GM21367 (cell line): ENCODE data around the gene CCNF.

Source experiments
- ATAC-seq: cut with Tn5 transposase; IDR thresholded peaks from one replicate; pipeline ENCODE4 v1.9.1; 2021; ENCODE audit not compliant: unreplicated experiment

CCNF gene

GRCh38 chr16:2456551-2457153 is 27.4 kb downstream of the CCNF start:
- no peak for ATAC-seq

GRCh38 chr16:2457267-2457666 is 28.0 kb downstream of the CCNF start:
- ATAC-seq: no peak

GRCh38 chr16:2457946-2458345 is 28.7 kb downstream of the CCNF start:
- no peak for ATAC-seq

- no peak for ATAC-seq
These were observed 29.8 kb downstream of the CCNF start for GRCh38 chr16:2458887-2459646.

DNA sequence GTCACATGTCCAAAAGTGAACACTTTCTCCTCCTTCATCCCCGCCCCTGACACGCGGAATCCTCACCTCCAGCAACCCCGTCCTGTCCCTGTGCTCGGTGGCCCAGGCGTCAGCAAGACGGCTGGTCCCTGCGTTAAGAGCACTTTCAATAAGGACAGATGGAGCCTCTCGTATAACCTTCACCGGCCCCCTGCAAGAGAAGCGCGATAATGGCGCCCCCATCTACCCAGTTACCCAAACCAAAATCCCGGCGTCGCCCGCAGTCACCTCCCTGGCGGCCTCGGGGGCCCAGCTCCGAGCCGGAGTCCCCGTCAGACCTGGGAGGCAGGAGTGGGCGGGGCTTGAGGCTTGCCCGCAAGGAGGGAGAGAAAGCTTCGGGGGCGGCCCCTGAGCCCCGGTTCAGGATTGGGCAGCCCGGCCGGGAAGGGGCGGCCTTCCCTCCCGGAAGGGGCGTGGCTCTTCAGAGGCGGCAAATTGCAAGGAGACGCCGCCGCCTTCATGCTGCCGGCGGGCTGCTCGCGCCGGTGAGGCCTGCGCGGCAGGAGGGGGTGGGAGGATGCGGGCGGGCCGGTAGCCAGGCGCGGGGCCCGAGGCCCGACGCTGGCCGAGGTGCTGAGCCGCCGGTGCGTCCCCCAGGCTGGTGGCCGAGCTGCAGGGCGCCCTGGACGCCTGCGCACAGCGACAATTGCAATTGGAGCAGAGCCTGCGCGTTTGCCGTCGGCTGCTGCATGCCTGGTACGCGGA is 30.6 kb downstream of the CCNF start, which contains the start of gene TEDC2:
TEDC2 (plus strand) TSS at position 463 of the 744 bp plus-strand sequence; CDS start at position 499, 36 bp downstream.
- peak; percentile 63 for ATAC-seq

- peak; percentile 7 for ATAC-seq
These were observed 31.1 kb downstream of the CCNF start for GRCh38 chr16:2460391-2460713.

- ATAC-seq: no peak
These were observed 31.7 kb downstream of the CCNF start for GRCh38 chr16:2460916-2461315.

DNA sequence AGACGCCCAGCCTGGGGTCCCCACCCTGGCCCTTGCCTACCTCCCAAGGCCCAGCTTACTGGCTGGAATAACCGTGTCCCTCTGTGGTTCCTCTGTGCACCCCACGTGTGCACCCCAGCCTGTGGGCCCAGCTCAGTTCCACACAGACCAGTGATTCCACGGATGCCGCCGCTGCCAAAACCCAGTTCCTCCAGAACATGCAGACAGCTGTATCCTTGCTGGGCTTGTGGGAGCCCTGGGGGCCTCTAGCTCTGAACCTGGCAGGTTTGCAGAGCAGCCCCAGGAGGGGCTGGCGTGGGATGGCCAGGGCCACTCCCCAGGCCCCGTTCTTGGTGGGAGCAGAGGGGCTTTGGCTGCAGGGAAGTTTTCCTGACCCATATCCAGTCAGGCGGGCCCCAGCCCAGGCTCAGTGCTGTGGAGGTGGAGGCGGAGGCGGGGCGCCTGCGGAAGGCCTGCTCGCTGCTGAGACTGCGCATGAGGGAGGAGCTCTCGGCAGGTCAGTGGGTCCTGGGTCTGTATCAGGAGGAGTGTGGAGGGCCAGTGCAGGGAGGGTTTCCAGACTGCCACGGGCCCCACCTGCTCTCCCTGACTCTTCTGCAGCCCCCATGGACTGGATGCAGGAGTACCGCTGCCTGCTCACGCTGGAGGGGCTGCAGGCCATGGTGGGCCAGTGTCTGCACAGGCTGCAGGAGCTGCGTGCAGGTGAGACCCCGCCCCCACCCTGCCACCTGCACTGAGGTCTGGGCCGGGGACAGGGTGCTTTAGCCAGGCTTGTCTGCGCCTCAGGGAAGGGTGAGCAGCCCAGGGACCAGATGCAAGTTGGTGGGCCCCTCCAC is 33.0 kb downstream of the CCNF start:
- no peak for ATAC-seq

- ATAC-seq: no peak
These were observed 35.1 kb downstream of the CCNF start for GRCh38 chr16:2464333-2464732.

- no peak for ATAC-seq
These were observed 36.6 kb downstream of the CCNF start for GRCh38 chr16:2465653-2466415.

DNA sequence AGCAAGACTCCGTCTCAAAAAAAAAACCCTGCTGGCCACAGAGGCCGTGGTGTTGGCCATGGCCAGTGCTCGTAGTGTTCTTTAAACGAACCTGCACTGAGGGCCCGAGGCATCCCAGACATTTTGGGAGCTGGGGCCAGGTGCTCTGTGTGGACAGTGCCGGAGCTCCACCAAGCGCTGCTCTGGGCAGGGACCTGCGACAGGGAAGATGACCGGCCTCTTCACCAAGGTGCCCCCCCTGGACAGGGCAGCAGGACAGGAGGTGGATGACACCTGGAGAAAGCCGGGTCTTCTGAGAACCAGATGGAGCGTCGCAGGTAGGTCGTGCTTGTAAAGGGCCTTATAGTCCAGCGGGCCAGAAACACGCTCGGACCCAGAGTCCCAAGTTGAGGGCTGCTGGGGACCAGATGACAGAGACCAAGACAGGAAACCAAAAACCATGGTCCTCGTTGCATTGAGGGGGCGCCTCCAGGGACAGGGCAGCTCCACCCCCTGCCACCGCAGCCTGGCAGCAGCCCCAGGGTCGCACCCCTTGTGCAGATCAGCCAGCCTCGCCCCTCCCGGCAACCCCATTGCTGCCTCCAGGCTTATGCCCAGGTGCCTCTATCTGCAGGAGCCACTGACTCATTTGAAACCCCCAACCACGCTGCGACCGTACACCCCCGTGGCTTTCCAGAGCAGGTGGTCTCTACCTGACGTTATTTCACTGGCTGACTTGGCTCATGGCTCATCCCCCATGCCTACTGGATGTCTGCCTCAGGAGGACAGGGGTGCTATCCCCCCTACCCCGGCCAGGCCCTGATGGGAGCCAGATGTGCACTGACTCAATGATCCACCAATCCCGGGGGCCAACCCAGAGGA is 37.6 kb downstream of the CCNF start:
- no peak for ATAC-seq

DNA sequence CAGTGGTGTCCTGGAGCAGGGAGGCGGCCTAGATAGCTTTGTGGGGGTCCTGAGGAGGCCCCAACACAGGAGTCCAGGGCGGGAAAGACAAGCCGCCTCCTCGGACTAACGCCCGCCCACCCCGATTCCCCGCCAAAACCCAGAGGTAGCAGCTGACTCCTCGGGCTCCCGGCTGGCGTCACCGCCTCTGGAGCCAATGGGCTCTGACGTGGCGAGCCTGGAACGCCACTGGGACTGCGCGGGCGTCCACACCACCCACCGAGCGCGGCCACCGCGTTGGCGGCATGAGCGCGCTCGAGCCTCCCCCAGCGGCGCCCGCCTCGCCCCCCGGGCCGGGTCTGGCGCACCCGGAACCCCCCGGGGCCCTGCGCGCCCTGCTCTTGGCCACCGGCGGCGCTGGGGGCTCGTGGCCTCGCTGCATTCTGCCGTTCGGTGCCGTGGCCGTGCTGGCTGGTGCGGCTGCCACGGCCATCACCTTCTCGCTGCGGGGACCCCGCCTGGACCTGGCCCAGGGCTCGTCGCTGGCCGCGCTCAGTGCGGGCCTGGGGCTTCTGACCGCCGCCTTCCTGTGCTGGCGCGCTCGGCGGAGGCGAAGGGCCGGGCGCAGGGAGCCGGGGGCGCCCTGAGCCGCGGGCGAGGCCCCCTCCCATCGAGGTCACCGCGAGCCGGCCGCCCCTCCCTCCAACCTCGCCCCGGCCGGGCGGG is 38.4 kb downstream of the CCNF start:
- no peak for ATAC-seq

GRCh38 chr16:2468233-2468724 is 39.0 kb downstream of the CCNF start:
- ATAC-seq: no peak

GRCh38 chr16:2468725-2469398 is 39.6 kb downstream of the CCNF start:
- no peak for ATAC-seq

GRCh38 chr16:2469399-2470233 is 40.4 kb downstream of the CCNF start:
- ATAC-seq: no peak

DNA sequence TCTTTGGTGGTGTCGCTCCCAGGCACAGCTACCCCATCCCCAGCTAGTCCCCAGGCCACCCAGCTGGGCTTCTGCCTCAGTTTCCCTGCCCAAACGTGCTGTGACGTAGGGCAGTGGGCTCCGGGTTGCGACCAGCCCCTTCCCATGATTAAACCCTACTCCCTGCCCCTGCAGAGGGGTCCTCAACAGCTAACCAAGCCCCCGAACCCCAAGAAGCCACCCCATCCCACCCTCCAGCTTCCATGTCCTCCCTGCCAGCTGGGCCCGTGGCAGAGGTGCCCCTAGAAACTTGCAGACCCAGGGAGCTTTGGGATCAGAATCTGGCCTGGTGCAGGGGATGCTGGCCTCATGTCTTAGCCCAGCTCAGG is 41.0 kb downstream of the CCNF start:
- no peak for ATAC-seq

GRCh38 chr16:2470603-2471015 is 41.4 kb downstream of the CCNF start:
- ATAC-seq: no peak
